ENCODE data around the gene PBX3.

- no peak for TF ChIP-seq SUZ12 (IDR thresholded peaks at IDR 0.05; ENCODE audit: extremely low read depth, insufficient read depth, insufficient read length)
- no peak for TF ChIP-seq YY1 (IDR thresholded peaks at IDR 0.05; ENCODE audit: insufficient read depth, insufficient read length)
- no peak for TF ChIP-seq ZNF274 (IDR thresholded peaks at IDR 0.05; ENCODE audit: low read depth, low read length)
Observed at GRCh38 chr9:125968714-125969374, 221.7 kb downstream of the PBX3 start.

Data from NT2/D1 (cell line).